PC-3 (cell line): ENCODE results near the gene HMCN1. TPM values are rescaled to one million over a fixed set of nuclear protein-coding genes. Genes with fewer than 3 reads are reported as not detected.
A peak's percentile ranks its signal among the peaks of the same experiment; 100 is the strongest.

Experiments
- ATAC-seq: fragments of 200-7000 bp; cut with Tn5 transposase; 2 replicates; pipeline ENCODE4 v1.9.1; 2020; ENCODE audit warnings: mild to moderate bottlenecking, moderate library complexity
- BruUV-seq: library from RNA; stranded (reverse); fragments of 400-500 nt; replicated peaks from 2 replicates; lab custom pipeline; 2021; lab: Mats Ljungman, UMichigan
- CTCF ChIA-PET: fragments of 300-600 bp; sonication (Branson Sonifier 250); formaldehyde crosslinking; loops from one replicate; lab custom pipeline; 2022; ENCODE audit warnings: antibody characterized with exemption; lab: Charles Lee
- POLR2A ChIA-PET: fragments of 300-600 bp; sonication (Branson Sonifier 250); formaldehyde crosslinking; loops from one replicate; lab custom pipeline; 2022; ENCODE audit warnings: antibody characterized with exemption; ENCODE audit not compliant: unreplicated experiment; lab: Charles Lee
- DNase-seq: peaks from one replicate; pipeline ENCODE4 v3.0.0-alpha.2; 2015
- H2AFZ ChIP-seq: fragments of 300-600 bp; sonication (generic); 2 replicates; pipeline ENCODE4 v1.6.0; 2016; ENCODE audit warnings: antibody characterized with exemption, low read length
- H3F3A ChIP-seq: fragments of 300-600 bp; sonication (generic); one replicate; pipeline ENCODE4 v1.6.0; 2017; ENCODE audit warnings: antibody characterized with exemption, low read length, control low read depth, mild to moderate bottlenecking; ENCODE audit not compliant: unreplicated experiment
- H3K27ac ChIP-seq: fragments of 300-600 bp; sonication (generic); 2 replicates; pipeline ENCODE4 v1.5.1; 2016; ENCODE audit warnings: mild to moderate bottlenecking, low read length
- H3K27me3 ChIP-seq: fragments of 300-600 bp; sonication (generic); 2 replicates; pipeline ENCODE4 v1.6.1; 2016; ENCODE audit warnings: low read length, mixed read lengths
- H3K36me3 ChIP-seq: fragments of 300-600 bp; sonication (generic); 2 replicates; pipeline ENCODE4 v1.6.1; 2016; ENCODE audit warnings: low read depth, mixed run types, low read length, mixed read lengths
- H3K4me1 ChIP-seq: fragments of 300-600 bp; sonication (generic); 2 replicates; pipeline ENCODE4 v1.5.1; 2016; ENCODE audit warnings: low read length; ENCODE audit not compliant: insufficient read depth
- H3K4me2 ChIP-seq: fragments of 300-600 bp; sonication (generic); 2 replicates; pipeline ENCODE4 v1.6.0; 2016; ENCODE audit warnings: low read length
- H3K4me3 ChIP-seq: fragments of 300-600 bp; sonication (generic); 2 replicates; pipeline ENCODE4 v1.5.1; 2016; ENCODE audit warnings: mild to moderate bottlenecking, low read length, mixed read lengths
- H3K79me2 ChIP-seq: fragments of 300-600 bp; sonication (generic); 2 replicates; pipeline ENCODE4 v1.6.1; 2017; ENCODE audit warnings: low read length, mixed read lengths
- H3K9ac ChIP-seq: fragments of 300-600 bp; sonication (generic); 2 replicates; pipeline ENCODE4 v1.6.0; 2016; ENCODE audit warnings: mild to moderate bottlenecking, low read length
- H3K9me2 ChIP-seq: fragments of 300-600 bp; sonication (generic); replicated peaks from 2 replicates; pipeline ENCODE4 v1.6.1; 2016; ENCODE audit warnings: mixed run types, low read length, mixed read lengths
- H3K9me3 ChIP-seq: fragments of 300-600 bp; sonication (generic); 2 replicates; pipeline ENCODE4 v1.6.1; 2016; ENCODE audit warnings: low read length, mixed read lengths
- H4K20me1 ChIP-seq: fragments of 300-600 bp; sonication (generic); 2 replicates; pipeline ENCODE4 v1.6.1; 2016; ENCODE audit warnings: low read length, mixed read lengths
- CTCF ChIP-seq: fragments of 300-600 bp; sonication (generic); conservative IDR thresholded peaks from 2 replicates; pipeline ENCODE4 v1.5.1; 2017; ENCODE audit warnings: antibody characterized with exemption, low read depth, mild to moderate bottlenecking, low read length
- EZH2 ChIP-seq: fragments of 300-600 bp; sonication (generic); IDR thresholded peaks from one replicate; pipeline ENCODE4 v1.6.1; 2017; ENCODE audit warnings: antibody characterized with exemption, mild to moderate bottlenecking, low read length; ENCODE audit not compliant: unreplicated experiment
- EZH2phosphoT487 ChIP-seq: fragments of 300-600 bp; sonication (generic); IDR thresholded peaks from 2 replicates; pipeline ENCODE4 v1.6.1; 2018; ENCODE audit warnings: mild to moderate bottlenecking, antibody characterized with exemption, low read length, borderline replicate concordance
- intact Hi-C: fragments of 100-400 bp; cut with micrococcal nuclease; formaldehyde crosslinking; loops from 2 replicates; pipeline ENCODE4 v1.9.0; 2023
- total RNA-seq: library from RNA; depleted of rRNA; stranded (reverse); fragments of >200 nt; gene quantifications from 2 replicates; pipeline ENCODE4 v1.2.3, GENCODE V29; 2014

Gene HMCN1
- total RNA-seq, 1 experiment from 2014 or later: 0.66 TPM

DNA sequence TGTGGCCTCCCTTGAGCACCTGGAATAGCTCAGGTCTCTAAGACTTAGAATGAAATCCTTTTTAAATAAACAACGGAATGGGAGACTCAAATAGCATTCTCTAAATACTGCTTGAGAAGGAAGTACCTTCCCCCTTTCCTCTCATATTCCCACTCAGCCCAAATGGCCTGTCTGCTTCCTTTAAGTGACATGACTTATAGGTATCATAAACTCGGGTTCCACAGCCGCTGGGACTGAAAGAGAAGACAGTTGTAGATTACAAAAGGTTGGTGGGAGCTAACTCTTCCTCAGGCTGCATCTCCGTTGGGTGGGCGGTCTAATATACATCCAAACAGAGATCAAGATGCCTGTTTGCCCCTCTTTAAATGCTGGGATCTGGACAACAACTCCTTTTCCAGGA lies 1.2 kb upstream of the HMCN1 start:
- no peak overlapping the region for H3K9ac ChIP-seq
- intact Hi-C loops: no loop called here
- 0 out of 2 replicates have a peak overlapping the region, but pooled peaks have one; percentile 96 for H2AFZ ChIP-seq
- CTCF ChIA-PET: interaction anchor here (0.7 to 2.4 kb wide), 2 partner anchors 12 to 62 kb away, joined by 3 to 8 read pairs; no protein-coding TSS in a partner anchor
- H3K9me2 ChIP-seq: no peaks in the 10 kb centered on the region
- ATAC-seq (no peak), DNase-seq (no peak)
- peaks cover 13% of the 10 kb centered on the region; the same call in 1 of the 2 replicates for H3K4me1 ChIP-seq
- no peaks in the 10 kb centered on the region for H3K9me3 ChIP-seq
- BruUV-seq: no TSS peak
- no peaks in the 10 kb centered on the region for H3K27me3 ChIP-seq
- H3F3A ChIP-seq: no peaks in the 10 kb centered on the region
- H3K36me3 ChIP-seq: no peaks in the 10 kb centered on the region
- no peak overlapping the region for H3K4me2 ChIP-seq
- no peak for TF ChIP-seq EZH2
- no peak for TF ChIP-seq EZH2phosphoT487
- TF ChIP-seq CTCF: no peak
- POLR2A ChIA-PET: no interaction called here
- no peaks in the 10 kb centered on the region for H4K20me1 ChIP-seq
- H3K27ac ChIP-seq: no peak overlapping the region
- no peaks in the 10 kb centered on the region for H3K79me2 ChIP-seq
- H3K4me3 ChIP-seq: no peak overlapping the region

DNA sequence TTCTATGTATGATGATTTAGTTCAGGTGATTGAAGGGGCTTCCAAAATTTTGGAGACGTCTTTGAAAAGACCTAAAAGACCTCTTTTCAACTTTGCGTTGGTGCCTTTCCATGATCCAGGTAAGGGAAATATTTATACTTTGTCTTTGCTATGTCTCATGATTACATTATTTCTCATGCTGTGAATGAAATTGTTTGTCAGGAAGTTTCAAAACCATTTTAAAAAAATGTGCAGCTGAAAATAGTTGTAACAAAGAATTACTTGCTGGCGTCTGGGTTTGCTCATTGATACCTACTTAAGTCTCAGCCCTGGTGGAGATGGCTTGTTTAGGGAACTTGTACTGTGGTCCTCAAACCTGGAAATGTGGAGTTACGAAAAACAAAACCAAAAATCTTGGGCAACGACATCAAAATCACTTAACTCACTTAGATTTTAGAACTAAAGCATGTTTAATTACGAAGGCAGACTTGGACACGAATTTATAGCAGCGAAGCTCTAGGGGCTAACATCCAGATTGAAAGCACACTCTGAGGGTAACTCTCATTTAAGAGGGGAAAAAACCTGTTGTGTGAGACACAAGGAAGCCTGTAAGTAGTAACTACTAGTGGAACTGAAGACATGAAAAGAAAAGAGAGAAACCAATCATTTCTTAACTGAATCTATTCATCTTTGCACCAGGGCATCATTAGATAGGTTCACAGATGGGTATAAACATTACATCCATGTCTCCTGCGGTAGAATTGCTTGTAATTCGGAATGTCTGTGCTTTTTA lies 924 bp downstream of the HMCN1 start:
- H3K4me3 ChIP-seq: peak overlapping the region; percentile 80
- CTCF ChIA-PET: interaction anchor here (2.4 kb wide), 1 partner anchor 15 kb away, joined by 8 read pairs; no protein-coding TSS in a partner anchor

More for the DNA sequence above, 924 bp downstream of the HMCN1 start:
- no peaks in the 10 kb centered on the region for H3K79me2 ChIP-seq
- H3K9me2 ChIP-seq: no peaks in the 10 kb centered on the region
- peak overlapping the region; percentile 54 for H3K9ac ChIP-seq
- H3K9me3 ChIP-seq: no peaks in the 10 kb centered on the region
- no peaks in the 10 kb centered on the region for H3K36me3 ChIP-seq
- intact Hi-C loops: loop anchor here (1.0 kb wide), 1 partner anchor 119 kb away; no protein-coding TSS in a partner anchor
- POLR2A ChIA-PET: interaction anchor here (0.6 kb wide), 1 partner anchor 131 kb away, joined by 5 read pairs; no protein-coding TSS in a partner anchor
- ATAC-seq (peak; percentile 6; the same call in 1 of the 2 replicates), DNase-seq (peak; percentile 6)
- no peaks in the 10 kb centered on the region for H3F3A ChIP-seq
- H4K20me1 ChIP-seq: no peaks in the 10 kb centered on the region
- no peak for TF ChIP-seq CTCF
- TF ChIP-seq EZH2phosphoT487: no peak
- no peak for TF ChIP-seq EZH2
- H3K27ac ChIP-seq: no peak overlapping the region
- peak overlapping the region; percentile 88 for H3K4me2 ChIP-seq
- peak overlapping the region; percentile 96 for H2AFZ ChIP-seq
- H3K27me3 ChIP-seq: no peaks in the 10 kb centered on the region
- TSS peak; percentile 54 for BruUV-seq
- peaks cover 13% of the 10 kb centered on the region; the same call in 1 of the 2 replicates for H3K4me1 ChIP-seq
